ENCODE results near the gene MPL. TPM values are rescaled to one million over a fixed set of nuclear protein-coding genes. Genes with fewer than 3 reads are reported as not detected.
A peak's percentile ranks its signal among the peaks of the same experiment; 100 is the strongest.

Gene MPL
- polyA plus RNA-seq (ENCODE audit: insufficient read length in 12 of 12), result under 1 TPM in 7 of 12 donors, not detected in 5; 0.14 to 0.91 (median 0.26) TPM
- long read RNA-seq, donor 1, result 0 reads
- long read RNA-seq, donor 2, partial matches to known transcripts, result 26 of 26 reads
- long read RNA-seq, donor 2, other reads (novel, unspliced or antisense), result 0 of 26 reads
- long read RNA-seq, donor 3, result 0 reads
- long read RNA-seq, donor 4, result 0 reads
- long read RNA-seq, donor 5, result 0 reads
- long read RNA-seq, donor 6, result 0 reads
- long read RNA-seq, donor 7, result 0 reads
- long read RNA-seq, donor 8, result 0 reads
- long read RNA-seq, donor 9, result 0 reads
- long read RNA-seq, donor 10, result 0 reads
- long read RNA-seq, donor 11, result 0 reads

DNA sequence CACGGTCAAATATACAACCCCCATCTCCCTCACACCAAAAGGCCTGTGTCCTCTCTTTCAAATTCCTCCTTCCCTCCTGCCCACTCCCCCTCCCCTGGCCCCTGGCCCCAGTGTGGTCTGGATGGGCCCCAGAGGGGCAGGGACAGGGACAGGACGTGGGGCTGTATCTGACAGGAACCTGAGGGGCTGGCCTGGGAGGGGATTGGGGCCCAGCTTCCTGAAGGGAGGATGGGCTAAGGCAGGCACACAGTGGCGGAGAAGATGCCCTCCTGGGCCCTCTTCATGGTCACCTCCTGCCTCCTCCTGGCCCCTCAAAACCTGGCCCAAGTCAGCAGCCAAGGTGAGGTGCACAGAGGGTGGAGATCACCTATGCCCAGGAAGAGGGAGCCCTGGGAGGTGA lies at the start of gene MPL:
TSS of gene MPL (plus strand) at position 231 of the 400 bp plus-strand sequence. CDS start at position 262, 31 bp downstream.
- no peak for DNase-seq

DNA sequence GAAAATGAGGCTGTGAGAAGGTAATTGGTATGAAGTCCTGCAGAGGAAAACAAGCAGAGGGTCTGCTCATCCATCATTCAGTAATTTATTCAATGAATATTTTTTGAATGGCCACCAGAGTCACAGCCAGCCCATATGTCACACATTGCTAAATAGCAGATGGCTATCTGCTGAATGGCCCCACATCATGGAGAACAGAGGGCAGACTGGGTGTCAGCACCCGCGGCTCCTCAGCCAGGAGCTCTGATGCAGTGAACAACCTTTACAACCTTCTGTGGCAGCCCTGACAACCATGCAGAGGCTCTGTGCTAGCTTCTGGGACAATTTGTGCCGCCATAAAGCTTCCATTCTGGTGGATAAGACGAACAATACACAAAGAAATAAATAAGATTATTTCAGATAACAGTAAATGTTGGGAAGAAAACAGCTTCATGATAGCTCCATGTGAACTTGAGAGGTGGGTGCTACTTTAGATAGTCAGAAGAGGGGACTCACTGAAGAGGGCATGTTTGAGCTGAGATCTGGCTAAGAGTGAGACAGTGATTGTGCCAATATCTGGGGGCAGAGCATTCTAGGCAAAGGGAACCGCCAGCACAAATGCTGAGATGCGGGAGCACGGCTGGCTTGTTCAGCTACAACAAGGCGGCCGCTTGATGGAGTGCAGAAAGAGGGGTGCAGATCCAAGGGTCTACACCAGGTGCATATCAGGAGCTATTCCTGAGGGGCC lies 49.4 kb upstream of the MPL start:
- no peak for DNase-seq

DNA sequence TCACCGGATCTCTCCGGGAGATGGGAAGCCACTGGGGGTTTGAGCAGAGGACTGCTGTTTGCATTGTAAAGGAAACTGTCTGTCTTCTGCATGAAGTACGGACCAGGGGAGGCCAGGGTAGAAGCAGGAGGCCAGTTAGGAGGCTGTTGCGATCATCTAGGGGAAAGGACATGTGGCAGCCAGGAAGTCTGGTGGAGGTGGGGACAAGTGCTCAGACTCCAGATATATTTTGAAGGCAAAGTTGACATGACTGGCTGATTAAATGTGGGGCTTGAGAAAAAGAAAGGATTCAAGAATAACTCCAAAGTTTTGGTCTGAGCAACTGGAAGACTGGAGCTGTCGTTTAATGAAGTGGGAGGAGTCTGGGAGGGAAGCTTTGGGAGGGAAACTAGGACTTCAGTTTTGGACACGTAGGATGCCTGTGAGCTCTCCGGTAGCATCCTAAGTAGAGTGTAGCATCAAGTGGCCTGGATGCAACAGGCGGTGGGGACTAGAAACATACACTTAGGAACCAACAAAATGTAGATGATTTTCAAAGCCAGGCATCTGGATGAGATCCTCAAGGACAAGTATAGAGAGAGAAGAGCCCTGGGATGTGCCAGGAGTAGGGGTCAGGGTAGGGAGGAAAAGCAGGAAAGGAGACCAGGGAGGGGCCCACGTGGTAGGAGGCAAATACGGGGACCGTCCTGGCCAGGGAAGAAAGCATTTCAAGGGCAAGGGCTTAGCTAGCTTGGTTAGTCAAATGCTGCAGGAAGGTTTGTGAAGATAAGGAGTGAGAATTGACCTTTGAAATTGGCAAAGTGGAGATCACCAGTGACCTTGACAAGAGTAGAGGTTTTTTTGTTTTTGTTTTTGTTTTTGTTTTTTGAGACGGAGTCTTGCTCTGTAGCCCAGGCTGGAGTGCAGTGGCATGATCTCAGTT lies 48.6 kb upstream of the MPL start:
- no peak for DNase-seq

DNA sequence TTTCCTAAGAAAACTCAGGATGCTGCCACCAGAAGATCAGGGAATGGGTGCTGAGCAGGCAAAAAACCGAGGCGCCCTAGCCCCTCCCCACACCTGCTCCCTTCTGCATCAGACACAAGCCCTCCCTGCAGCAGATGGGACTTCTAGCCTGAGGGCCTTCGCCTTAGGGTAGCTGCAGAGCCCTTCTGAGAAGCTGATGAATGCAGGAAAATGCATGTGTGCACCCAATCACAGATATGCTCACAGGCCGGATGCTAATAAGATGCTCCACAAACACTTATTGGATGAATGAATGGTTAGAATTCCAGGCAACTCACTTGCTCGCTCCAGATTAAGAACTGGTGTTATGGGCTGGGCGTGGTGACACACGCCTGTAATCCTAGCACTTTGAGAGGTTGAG lies 45.4 kb upstream of the MPL start:
- DNase-seq, result no peak

DNA sequence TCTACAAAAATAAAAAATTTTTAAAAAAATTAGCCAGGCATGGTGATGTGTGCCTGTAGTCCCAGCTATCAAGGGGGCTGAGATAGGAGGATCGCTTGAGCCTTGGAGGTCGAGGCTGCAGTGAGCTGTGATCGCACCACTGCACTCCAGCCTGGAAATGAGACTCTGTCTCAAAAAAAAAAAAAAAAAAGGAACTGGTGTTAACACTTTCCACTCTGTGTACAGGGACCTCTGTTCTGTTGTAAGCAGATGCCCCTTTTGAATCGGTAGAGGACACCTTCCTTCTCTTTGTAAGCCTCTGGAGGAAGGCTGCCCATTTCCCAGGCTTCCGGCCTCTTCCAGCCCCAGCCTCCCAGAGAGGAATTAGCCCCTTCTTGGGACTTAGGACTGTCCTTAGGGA lies 44.9 kb upstream of the MPL start:
- DNase-seq, result no peak

DNA sequence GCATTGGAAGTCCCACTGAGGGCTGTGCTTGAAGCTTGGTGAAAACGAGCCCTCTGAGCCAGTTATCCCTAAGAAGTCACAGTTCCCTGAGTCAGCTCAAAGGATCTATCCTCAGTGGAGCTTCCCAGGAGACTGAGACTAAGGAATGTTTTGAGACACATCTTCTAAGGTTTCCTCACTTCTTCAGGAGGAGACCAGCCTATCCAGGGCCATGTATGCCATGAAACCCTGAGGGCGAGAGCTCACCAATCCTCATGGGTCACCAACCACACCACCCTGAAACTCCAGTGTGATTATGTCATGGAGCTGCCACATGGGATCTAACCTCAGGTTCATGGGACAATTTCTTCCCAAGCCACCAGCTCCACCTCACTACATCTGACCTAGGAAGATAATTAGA lies 44.4 kb upstream of the MPL start:
- DNase-seq, result no peak

DNA sequence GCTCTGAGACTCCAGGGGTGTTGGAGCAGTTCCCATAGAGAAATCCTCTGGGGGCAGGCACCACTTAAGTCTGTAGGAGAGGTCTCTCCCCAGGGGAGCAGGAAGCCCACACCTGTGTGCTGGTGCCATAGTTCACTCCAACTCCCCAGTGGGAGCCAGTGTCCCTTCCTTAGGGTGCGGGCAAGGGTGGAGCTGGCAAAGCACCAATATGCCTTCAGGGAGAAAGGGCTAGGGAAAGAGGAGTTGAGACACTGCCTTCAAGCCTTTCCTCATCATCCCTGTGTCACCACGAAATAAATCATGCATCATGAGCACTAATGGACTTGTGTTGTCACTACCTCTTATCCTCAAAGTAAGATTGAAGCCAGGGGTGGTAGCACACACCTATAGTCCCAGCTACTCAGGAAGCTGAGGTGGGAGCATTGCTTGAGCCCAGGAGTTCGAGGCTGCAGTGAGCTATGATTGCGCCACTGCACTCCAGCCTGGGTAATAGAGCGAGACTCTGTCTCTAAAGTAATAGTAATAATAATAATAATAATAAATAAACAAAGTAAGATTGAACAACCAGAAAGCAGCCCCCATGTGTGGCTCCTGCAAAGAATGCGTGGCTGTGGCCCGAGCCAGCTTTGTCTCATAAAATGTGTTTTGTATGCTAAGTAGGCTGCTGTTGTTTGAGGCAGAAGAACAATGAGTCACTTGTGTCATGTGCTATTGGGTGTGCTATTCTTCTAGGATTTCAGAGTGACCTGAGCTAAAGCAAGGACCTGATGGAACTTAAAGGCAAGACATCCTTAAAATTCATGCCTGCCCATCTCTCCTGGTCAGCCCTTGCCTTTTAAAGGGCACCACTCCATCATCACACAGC lies 43.5 kb upstream of the MPL start:
- no peak for DNase-seq

DNA sequence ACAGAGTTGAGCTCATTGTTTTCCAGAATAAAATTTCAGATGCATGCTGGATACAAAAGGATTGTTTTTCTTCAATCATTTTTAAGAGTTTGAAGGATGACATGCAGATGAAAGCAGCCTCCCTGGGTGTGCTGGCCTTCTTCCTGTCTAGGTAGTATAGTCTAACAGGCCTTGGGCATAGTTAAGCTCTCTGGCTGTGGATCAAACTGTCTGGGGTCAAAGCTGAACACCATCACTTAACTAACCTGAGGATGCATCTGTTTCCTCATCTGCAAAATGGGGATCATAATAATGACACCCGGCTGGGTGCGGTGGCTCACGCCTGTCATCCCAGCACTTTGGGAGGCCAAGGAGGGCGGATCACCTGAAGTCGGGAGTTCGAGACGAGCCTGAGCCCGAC lies 42.9 kb upstream of the MPL start:
- DNase-seq, result no peak

DNA sequence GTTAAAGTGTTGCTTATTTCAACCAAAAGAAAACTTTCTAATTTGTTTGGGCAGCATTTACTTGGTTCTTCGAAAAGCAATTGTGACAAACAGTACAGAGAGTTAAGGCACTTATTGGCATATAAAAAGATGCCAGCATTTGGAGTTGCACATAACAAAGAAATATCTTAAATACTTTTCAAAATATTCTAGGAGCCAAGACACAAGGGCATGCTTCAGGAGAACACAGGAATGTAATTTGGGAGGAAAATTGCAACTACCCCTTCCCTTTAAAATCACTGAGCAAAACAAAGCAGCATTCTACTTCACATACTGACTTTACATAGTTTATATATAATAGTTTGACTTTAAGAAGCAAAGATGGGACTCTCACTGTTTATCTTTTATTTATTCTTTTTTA lies 41.4 kb upstream of the MPL start:
- no peak for DNase-seq

DNA sequence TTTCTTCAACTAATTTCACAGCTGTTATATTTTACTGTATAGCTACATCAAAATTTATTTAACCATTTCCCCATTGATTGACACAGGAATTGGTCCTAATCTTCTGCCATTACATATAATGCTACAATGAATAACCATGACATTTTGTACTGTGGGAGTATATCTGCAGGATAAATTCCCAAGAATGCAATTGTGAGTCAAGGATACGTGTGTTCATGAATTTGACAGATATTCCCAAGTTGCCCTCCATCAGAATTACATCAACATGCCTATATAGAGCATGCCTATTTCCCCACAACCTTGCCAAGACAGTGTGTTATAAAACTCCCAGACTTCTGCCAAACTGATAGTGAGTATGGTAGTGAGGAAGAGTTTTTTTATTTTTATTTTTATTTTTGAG lies 39.6 kb upstream of the MPL start:
- DNase-seq, result no peak

DNA sequence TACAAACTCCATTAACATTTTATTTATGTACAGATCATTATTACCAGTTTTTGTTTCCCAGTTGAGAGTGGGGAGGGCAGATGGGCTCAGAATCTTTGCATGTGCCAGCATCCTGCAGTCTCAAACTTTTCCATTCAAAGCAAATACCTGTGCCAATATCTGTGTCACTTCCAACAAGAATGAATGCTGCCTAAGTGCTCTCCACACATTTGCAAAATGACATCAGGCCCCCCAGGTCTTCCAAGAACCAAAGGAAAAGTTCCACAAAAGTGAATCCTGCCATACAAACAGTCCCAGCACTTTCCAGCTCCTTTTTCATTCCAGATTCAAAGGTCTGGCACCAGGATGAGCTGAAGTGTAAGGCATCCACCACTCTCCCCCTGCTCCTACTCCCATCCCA lies 38.5 kb upstream of the MPL start:
- DNase-seq, result no peak

DNA sequence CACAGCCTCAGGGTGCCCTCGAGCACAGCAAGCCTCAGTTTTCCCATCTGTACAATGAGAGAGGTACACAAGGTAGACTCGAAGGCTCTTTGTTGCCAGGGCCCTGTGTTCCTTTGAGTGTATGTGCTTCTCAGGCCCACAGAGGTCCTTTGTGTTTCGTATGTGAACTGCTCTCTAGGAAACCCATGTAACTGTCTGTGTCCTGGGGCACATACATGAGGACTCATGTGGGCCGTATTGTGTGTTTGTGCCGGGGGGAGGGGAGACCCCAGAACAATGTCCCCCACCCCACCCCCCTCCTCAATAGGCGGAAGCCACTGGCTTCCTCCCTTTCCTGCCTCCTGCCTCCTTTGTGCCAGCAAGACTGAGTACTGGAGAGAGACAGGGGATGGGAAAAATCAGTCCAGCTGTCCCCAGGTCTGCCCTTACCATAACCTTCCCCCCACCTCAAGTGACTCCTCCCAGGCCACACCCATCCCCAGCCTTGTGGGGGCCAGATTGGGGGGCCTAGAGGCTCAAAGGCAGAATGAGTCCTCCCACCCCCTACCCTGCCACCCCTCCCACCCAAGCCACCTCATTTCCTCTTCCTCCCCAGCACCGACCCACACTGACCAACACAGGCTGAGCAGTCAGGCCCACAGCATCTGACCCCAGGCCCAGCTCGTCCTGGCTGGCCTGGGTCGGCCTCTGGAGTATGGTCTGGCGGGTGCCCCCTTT lies 37.1 kb upstream of the MPL start, which contains the start of gene TIE1:
TSS of gene TIE1 (plus strand) at position 605 of the 717 bp plus-strand sequence. CDS start at position 695, 90 bp downstream.
- DNase-seq, result no peak

DNA sequence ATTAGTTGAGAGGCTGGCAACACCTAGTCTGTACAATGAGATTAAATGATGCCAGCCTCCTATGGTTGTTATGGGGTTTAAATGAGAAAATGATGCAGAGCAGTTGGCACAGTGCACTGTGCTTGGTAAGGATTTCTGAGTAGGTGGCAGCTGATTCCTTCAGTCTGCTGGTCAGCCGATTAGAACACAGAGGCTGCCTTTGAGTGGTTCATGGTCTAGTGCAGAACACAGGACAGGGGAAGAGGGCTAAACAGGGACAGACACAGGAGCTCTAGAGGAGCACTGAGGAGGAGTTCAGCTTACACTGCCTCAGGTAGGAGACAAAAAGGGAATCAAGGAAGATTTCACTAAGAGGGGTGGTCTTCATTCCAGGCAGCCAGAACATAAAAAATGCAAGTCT lies 35.4 kb upstream of the MPL start:
- DNase-seq, result no peak

DNA sequence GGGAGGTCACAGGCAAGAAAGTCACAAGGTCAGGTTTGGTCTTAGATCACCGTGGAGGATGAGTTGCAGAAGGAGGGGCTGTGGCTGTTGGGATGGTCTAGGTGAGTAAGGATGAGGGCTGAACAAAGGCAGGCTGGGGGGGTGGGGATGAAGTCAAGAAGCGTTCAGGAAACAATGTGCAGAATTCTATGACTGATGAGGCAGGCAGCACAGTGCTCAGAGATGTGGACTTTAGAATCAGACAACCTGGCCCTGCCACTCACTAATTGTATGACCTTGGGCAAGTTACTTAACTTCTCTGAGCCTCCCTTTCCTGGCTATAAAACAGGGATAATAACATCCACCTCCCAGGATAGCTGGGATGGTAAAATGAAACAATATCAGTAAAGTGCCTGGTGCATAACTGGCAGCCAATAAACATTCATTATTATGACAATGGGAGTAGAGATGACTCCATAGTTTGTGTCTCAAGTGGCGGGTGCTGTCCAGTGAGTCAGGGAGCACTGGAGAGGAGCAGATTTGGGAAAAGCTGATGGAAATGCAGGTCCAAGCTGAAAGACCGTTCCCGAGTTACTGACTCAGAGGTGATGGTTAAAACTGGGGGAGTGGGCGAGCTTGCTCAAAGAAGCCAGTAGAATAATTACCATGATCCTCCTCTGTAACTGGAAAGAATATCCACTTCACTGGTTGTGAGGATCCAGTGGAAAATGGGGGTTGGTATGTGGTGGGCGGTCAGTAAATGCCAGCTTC lies 34.7 kb upstream of the MPL start:
- no peak for DNase-seq

DNA sequence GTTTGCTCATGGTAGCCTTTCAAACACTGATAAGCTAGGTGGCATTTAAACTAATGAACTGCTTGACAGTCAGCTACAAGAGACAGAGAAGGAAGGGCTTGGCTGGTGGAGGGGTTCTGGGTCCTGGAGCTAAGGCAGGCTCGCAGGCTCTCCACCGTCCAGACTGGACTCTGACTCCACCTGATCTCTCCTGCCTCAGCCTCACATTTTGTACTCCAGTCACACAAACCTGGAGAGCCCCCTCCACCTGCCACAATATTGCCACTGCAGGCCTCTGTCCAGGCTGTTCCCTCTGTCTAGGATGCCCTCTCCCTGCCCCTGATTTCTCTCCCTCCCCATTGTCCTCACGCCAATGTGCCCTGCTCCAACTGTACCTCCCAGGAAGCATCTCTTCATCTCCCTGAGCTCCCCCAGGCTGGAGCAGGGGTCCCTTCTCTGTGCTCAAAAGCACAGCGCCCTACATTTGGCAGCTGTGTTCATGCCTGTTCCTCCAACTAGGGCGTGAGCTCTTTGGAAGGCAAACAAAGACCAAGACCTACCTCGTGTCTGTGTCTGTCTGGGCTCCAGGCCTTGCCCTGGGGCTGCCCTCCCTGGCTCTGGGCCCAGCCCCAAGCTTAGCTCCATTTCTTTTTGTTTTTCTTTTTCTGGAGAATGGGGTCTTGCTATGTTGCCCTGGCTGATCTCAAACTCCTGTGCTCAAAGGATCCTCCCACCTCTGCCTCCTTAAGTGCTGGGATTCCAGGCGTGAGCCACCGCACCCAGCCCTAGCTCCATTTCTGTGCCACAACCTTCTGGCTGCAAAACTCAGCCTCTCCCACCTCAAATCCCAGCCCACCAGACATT lies 33.9 kb upstream of the MPL start:
- DNase-seq, result no peak

DNA sequence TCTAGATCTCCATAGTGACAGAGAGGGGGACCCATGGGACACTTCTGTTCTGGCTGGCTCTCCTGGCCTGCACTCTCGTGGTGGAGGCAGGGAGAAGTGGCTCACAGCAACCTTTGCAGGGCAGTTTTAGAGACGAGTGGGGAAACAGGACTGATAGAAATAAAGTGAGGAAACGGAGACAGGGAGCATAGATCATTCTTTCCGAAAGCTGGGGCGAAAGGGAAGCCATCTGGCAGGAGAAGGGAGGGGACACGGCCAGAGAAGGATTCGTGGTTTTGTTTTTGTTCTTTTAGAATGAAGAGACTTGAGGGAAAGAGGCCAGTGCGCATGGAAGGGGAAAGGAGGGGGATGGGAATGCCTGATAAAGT lies 33.3 kb upstream of the MPL start:
- peak; percentile 59 for DNase-seq

DNA sequence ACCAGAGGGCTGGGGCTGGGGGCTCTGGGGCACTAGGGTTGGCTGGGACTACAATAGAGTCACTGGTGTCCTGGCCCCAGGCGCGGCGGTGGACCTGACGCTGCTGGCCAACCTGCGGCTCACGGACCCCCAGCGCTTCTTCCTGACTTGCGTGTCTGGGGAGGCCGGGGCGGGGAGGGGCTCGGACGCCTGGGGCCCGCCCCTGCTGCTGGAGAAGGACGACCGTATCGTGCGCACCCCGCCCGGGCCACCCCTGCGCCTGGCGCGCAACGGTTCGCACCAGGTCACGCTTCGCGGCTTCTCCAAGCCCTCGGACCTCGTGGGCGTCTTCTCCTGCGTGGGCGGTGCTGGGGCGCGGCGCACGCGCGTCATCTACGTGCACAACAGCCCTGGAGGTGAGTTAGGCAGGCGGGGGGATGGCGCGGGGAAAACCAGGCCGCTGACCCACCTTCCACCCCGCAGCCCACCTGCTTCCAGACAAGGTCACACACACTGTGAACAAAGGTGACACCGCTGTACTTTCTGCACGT lies 32.8 kb upstream of the MPL start:
- no peak for DNase-seq

DNA sequence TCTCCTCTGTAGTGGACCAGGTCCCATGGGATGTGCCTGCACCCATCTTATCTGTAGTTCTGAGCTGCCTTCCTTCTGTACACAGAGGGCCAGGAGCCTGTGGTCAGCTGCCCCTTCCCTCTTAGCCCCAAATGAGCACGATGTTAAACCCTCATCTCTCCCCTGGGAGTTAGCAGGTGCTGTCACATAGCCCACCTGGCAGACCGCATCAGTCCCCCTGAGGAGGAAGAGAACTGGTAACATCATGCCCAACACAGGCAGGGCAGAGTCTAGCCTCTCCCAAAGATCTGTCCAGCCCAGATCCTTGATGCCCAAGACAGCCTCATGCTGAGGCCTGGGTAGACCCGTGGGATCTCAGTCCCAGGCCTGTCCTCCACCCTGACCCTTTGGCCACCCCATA lies 32.2 kb upstream of the MPL start:
- DNase-seq, result no peak

Data from muscle of arm (tissue), 14 donors.